ENCODE results near the gene INKA2. TPM values are rescaled to one million over a fixed set of nuclear protein-coding genes. Genes with fewer than 3 reads are reported as not detected.

Gene INKA2
- total RNA-seq, 4 donors from 2014 or later = 2.1 to 21.3 (median 6.6) TPM

- ATAC-seq (ENCODE audit: low FRiP score) (no peak), DNase-seq (ENCODE audit: low spot score) (no peak)
- TF ChIP-seq CTCF (IDR thresholded peaks at IDR 0.05) = no peak
Observed at GRCh38 chr1:111777301-111777700, 38.1 kb upstream of the INKA2 start.

GRCh38 chr1:111776861-111777260 lies 37.7 kb upstream of the INKA2 start:
- no peak for ATAC-seq (ENCODE audit: low FRiP score)
- TF ChIP-seq CTCF (IDR thresholded peaks at IDR 0.05) = no peak
- no peak for DNase-seq (ENCODE audit: low spot score)

- DNase-seq (ENCODE audit: low spot score) (no peak), ATAC-seq (ENCODE audit: low FRiP score) (no peak)
- TF ChIP-seq CTCF (IDR thresholded peaks at IDR 0.05) = no peak
Observed at GRCh38 chr1:111776391-111776790, 37.2 kb upstream of the INKA2 start.

- DNase-seq (ENCODE audit: low spot score) = no peak
- TF ChIP-seq CTCF (IDR thresholded peaks at IDR 0.05) = no peak
- no peak for ATAC-seq (ENCODE audit: low FRiP score)
Observed at GRCh38 chr1:111775966-111776365, 36.8 kb upstream of the INKA2 start.

- DNase-seq (ENCODE audit: low spot score) (no peak), ATAC-seq (ENCODE audit: low FRiP score) (no peak)
- TF ChIP-seq CTCF (IDR thresholded peaks at IDR 0.05) = no peak
Observed at GRCh38 chr1:111770916-111771315, 31.7 kb upstream of the INKA2 start.

- TF ChIP-seq CTCF (IDR thresholded peaks at IDR 0.05) = peak in 2 of 3 donors; percentile 21 to 30
- peak; percentile 76 for ATAC-seq (ENCODE audit: low FRiP score)
- DNase-seq (ENCODE audit: low spot score) = no peak
Observed at GRCh38 chr1:111769517-111770146, 30.4 kb upstream of the INKA2 start.

GRCh38 chr1:111768625-111769024 lies 29.4 kb upstream of the INKA2 start:
- no peak for TF ChIP-seq CTCF (IDR thresholded peaks at IDR 0.05)
- no peak for DNase-seq (ENCODE audit: low spot score)
- no peak for ATAC-seq (ENCODE audit: low FRiP score)

Data from omental fat pad (tissue), 4 donors.